GM18505 (cell line): Measurements from ENCODE around the gene BACH2.

Experiments used
- ATAC-seq: cut with Tn5 transposase; IDR thresholded peaks from one replicate; pipeline ENCODE4 v1.9.1; 2021; ENCODE audit not compliant: unreplicated experiment
- POLR2A ChIP-seq: IDR thresholded peaks from 4 replicates; pipeline ENCODE4 v1.6.1; 2011; ENCODE audit warnings: borderline replicate concordance; ENCODE audit not compliant: insufficient read depth, insufficient read length; ENCODE audit errors: extremely low read depth

Gene BACH2

GRCh38 chr6:90319044-90319443 is 22.4 kb upstream of the BACH2 start:
- no peak for TF ChIP-seq POLR2A
- no peak for ATAC-seq

- TF ChIP-seq POLR2A, result no peak
- ATAC-seq, result no peak
Measured at GRCh38 chr6:90315986-90316385, 19.3 kb upstream of the BACH2 start.

- no peak for ATAC-seq
- no peak for TF ChIP-seq POLR2A
Measured at GRCh38 chr6:90315354-90315950, 18.8 kb upstream of the BACH2 start.

GRCh38 chr6:90314514-90314913 is 17.9 kb upstream of the BACH2 start:
- no peak for TF ChIP-seq POLR2A
- ATAC-seq, result no peak

GRCh38 chr6:90311569-90311968 is 14.9 kb upstream of the BACH2 start:
- TF ChIP-seq POLR2A, result no peak
- no peak for ATAC-seq

- no peak for ATAC-seq
Measured at GRCh38 chr6:90305800-90306448, 9.3 kb upstream of the BACH2 start.

GRCh38 chr6:90304308-90304707 is 7.7 kb upstream of the BACH2 start:
- TF ChIP-seq POLR2A, result no peak
- no peak for ATAC-seq

More at GRCh38 chr6:90305800-90306448, 9.3 kb upstream of the BACH2 start:
- TF ChIP-seq POLR2A, result no peak

- TF ChIP-seq POLR2A, result no peak
- no peak for ATAC-seq
Measured at GRCh38 chr6:90303039-90303438, 6.4 kb upstream of the BACH2 start.

- no peak for TF ChIP-seq POLR2A
Measured at GRCh38 chr6:90302320-90302719, 5.7 kb upstream of the BACH2 start.

GRCh38 chr6:90301816-90302215 is 5.2 kb upstream of the BACH2 start:
- TF ChIP-seq POLR2A, result no peak
- ATAC-seq, result no peak

More at GRCh38 chr6:90302320-90302719, 5.7 kb upstream of the BACH2 start:
- ATAC-seq, result no peak

GRCh38 chr6:90298459-90299053 is 1.9 kb upstream of the BACH2 start:
- ATAC-seq, result no peak
- no peak for TF ChIP-seq POLR2A

GRCh38 chr6:90297867-90298381 is 1.3 kb upstream of the BACH2 start:
- no peak for TF ChIP-seq POLR2A
- no peak for ATAC-seq

GRCh38 chr6:90297115-90297866 is 648 bp upstream of the BACH2 start:
- TF ChIP-seq POLR2A, result no peak

More at GRCh38 chr6:90297115-90297866, 648 bp upstream of the BACH2 start:
- ATAC-seq, result no peak
